ENCODE data around the gene PDIA6. TPM values are rescaled to one million over a fixed set of nuclear protein-coding genes. Genes with fewer than 3 reads are reported as not detected.

The PDIA6 gene
- total RNA-seq, result 100 to 1,000 TPM in 8 of 9 donors, 10 to 100 TPM in 1; 92.3 to 544 (median 145) TPM
- polyA plus RNA-seq, result 100 to 1,000 TPM in 1 of 3 donors, 10 to 100 TPM in 2; 28.6 to 490 (median 36.2) TPM
- long read RNA-seq, donor 1, transcript PDIA6-201 (13 exons, 2,338 nt), result major isoform, 251 of 371 reads
- long read RNA-seq, donor 1, partial matches to known transcripts, result 114 of 371 reads
- long read RNA-seq, donor 1, other reads (novel, unspliced or antisense), result 6 of 371 reads
- long read RNA-seq, donor 2, transcript PDIA6-201 (13 exons, 2,338 nt), result major isoform, 149 of 183 reads
- long read RNA-seq, donor 2, partial matches to known transcripts, result 34 of 183 reads
- long read RNA-seq, donor 2, other reads (novel, unspliced or antisense), result 0 of 183 reads
- long read RNA-seq, donor 3, transcript PDIA6-201 (13 exons, 2,338 nt), result major isoform, 241 of 310 reads
- long read RNA-seq, donor 3, partial matches to known transcripts, result 51 of 310 reads
- long read RNA-seq, donor 3, other reads (novel, unspliced or antisense), result 18 of 310 reads
- long read RNA-seq, donor 4, transcript PDIA6-201 (13 exons, 2,338 nt), result major isoform, 168 of 197 reads
- long read RNA-seq, donor 4, partial matches to known transcripts, result 21 of 197 reads
- long read RNA-seq, donor 4, other reads (novel, unspliced or antisense), result 8 of 197 reads
- long read RNA-seq, donor 5, transcript PDIA6-201 (13 exons, 2,338 nt), result major isoform, 640 of 671 reads
- long read RNA-seq, donor 5, partial matches to known transcripts, result 8 of 671 reads
- long read RNA-seq, donor 5, other reads (novel, unspliced or antisense), result 23 of 671 reads
- long read RNA-seq, donor 6, transcript PDIA6-201 (13 exons, 2,338 nt), result major isoform, 65 of 78 reads
- long read RNA-seq, donor 6, partial matches to known transcripts, result 7 of 78 reads
- long read RNA-seq, donor 6, other reads (novel, unspliced or antisense), result 6 of 78 reads
- long read RNA-seq, donor 7, transcript PDIA6-201 (13 exons, 2,338 nt), result major isoform, 75 of 110 reads
- long read RNA-seq, donor 7, partial matches to known transcripts, result 35 of 110 reads
- long read RNA-seq, donor 7, other reads (novel, unspliced or antisense), result 0 of 110 reads
- long read RNA-seq, donor 8, transcript PDIA6-201 (13 exons, 2,338 nt), result major isoform, 305 of 403 reads
- long read RNA-seq, donor 8, partial matches to known transcripts, result 80 of 403 reads
- long read RNA-seq, donor 8, other reads (novel, unspliced or antisense), result 18 of 403 reads
- long read RNA-seq, donor 9, transcript PDIA6-201 (13 exons, 2,338 nt), result major isoform, 168 of 251 reads
- long read RNA-seq, donor 9, partial matches to known transcripts, result 77 of 251 reads
- long read RNA-seq, donor 9, other reads (novel, unspliced or antisense), result 6 of 251 reads
- long read RNA-seq, donor 10, transcript PDIA6-201 (13 exons, 2,338 nt), result major isoform, 89 of 112 reads
- long read RNA-seq, donor 10, partial matches to known transcripts, result 23 of 112 reads
- long read RNA-seq, donor 10, other reads (novel, unspliced or antisense), result 0 of 112 reads

DNA sequence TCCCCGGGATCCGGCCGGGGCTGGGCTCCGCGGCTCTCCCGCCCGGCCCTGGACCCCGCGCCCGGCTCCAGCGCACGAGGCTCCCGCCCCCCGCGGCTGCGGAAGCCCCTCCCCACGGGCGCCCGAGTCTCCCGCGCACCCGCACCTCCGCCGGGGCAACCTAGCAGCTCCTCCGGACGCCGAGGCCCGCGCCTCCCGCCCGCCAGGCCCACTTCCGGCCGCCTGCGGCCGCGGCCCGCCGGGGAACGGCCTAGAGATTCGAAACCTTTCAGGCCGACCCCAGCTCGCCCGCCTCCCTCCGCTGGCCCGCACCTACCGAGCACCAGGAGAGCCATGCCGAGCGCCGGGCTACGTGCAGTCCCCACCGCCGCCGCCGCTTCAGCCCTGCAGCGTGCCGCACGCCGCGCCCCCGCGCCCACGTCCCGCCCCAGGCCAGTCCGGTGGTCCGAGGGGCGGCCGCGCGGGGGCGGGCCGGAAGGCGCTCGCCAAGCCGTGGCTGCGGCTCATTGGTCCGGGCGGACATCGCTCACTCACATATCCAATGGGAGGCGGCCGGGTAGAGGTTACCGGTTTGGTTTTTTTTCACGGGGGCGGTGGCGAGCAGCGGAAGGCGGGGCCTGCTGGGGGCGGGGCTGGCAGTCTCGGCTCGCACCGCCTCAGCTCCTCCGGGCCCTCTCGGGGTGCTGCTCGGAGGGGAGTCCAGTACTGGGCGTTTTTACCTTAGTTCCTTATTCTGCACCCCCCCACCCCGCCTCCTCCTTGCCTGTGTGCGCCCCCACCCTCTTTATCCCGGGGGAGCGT is at the start of gene PDIA6:
Gene PDIA6 (minus strand): TSS at position 424 of the 801 bp plus-strand sequence. CDS start 89 bp downstream, at position 335.
- H3K4me1 ChIP-seq (replicated peaks in 1 of 2), result peaks cover 8 to 40% of the 10 kb centered on the region in 2 donors
- peak within 1 kb of the TSS; percentile 65 to 98 (median 85) for H3K27ac ChIP-seq
- TF ChIP-seq POLR2A (IDR thresholded peaks at IDR 0.05), result peak; percentile 71 to 88
- TF ChIP-seq, protein P1, sequence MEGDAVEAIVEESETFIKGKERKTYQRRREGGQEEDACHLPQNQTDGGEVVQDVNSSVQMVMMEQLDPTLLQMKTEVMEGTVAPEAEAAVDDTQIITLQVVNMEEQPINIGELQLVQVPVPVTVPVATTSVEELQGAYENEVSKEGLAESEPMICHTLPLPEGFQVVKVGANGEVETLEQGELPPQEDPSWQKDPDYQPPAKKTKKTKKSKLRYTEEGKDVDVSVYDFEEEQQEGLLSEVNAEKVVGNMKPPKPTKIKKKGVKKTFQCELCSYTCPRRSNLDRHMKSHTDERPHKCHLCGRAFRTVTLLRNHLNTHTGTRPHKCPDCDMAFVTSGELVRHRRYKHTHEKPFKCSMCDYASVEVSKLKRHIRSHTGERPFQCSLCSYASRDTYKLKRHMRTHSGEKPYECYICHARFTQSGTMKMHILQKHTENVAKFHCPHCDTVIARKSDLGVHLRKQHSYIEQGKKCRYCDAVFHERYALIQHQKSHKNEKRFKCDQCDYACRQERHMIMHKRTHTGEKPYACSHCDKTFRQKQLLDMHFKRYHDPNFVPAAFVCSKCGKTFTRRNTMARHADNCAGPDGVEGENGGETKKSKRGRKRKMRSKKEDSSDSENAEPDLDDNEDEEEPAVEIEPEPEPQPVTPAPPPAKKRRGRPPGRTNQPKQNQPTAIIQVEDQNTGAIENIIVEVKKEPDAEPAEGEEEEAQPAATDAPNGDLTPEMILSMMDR (IDR thresholded peaks at IDR 0.05), result peak in 3 of 6 experiments; percentile 15 to 60 (median 33)
- no peaks in the 10 kb centered on the region for H3K36me3 ChIP-seq (replicated peaks in 1 of 2)
- WGBS, 4 donors, result 0 to 1% (median 0%) methylated on average over 23 to 98 of the region's 98 CpGs; no CpG with 5 or more reads in 1 of the 4 donors
- peak within 1 kb of the TSS; percentile 63 to 98 (median 72) for H3K4me3 ChIP-seq
- intact Hi-C loops (cut with DNase I), result no loop called here
- DNase-seq, result peak; percentile 97 to 99 (median 99)
- H3K27me3 ChIP-seq, result no peaks in the 10 kb centered on the region
- no peaks in the 10 kb centered on the region for H3K9me3 ChIP-seq (replicated peaks in 1 of 3)

DNA sequence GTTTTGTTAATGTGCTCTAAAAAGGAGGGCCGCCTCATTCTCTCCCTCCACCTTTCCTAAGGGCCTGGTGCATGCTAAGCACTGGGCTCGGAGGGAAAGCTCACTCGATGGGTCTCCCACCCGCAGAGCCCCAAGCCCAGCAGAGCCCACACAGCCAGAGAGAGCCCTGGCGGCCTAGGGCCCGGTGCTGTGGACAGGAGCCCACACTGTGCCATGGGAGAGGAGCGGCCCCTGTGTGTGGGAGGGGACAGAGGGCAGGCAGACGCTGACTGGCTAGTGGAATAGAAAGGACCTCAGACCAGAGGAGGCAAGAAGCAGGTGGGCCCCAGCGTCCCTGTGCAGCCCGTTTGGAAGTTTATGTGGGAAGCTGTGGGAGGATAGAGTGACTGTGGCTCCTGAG is 49.7 kb upstream of the PDIA6 start:
- H3K9me3 ChIP-seq (replicated peaks in 1 of 3), result no peaks in the 10 kb centered on the region
- WGBS, 4 donors, result 85 to 94% (median 90%) methylated on average over 10 of the region's 10 CpGs
- no peak for DNase-seq
- no peaks in the 10 kb centered on the region for H3K27me3 ChIP-seq
- no peak overlapping the region for H3K4me3 ChIP-seq
- TF ChIP-seq POLR2A (IDR thresholded peaks at IDR 0.05), result no peak
- TF ChIP-seq, protein P1 (IDR thresholded peaks at IDR 0.05), result no peak
- H3K27ac ChIP-seq, result no peak overlapping the region
- no peaks in the 10 kb centered on the region for H3K36me3 ChIP-seq (replicated peaks in 1 of 2)
- intact Hi-C loops (cut with DNase I), result no loop called here
- H3K4me1 ChIP-seq (replicated peaks in 1 of 2), result no peaks in the 10 kb centered on the region

DNA sequence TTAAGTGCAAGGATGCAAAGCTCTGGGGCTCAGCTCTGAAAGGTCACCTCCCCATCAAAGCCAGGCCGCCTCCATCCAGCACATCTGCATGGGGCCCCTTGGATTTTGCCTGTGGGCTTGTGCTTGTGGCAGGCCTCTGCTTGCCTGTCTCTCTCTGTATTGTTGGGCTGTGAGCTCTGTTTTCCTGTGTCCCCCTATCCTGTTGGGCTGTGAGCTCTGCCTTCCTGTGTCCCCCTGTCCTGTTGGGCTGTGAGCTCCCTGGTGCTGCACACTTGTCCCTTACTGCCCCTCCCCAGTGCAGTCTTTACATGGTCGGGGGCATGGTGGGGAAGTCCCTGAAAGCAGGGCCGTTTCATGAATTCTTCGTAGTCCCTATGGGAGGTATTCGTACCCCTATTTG is 49.2 kb upstream of the PDIA6 start:
- no peak overlapping the region for H3K27ac ChIP-seq

More for the DNA sequence above, 49.2 kb upstream of the PDIA6 start:
- H3K9me3 ChIP-seq (replicated peaks in 1 of 3), result no peaks in the 10 kb centered on the region
- TF ChIP-seq, protein P1 (IDR thresholded peaks at IDR 0.05), result no peak
- DNase-seq, result no peak
- no peaks in the 10 kb centered on the region for H3K4me1 ChIP-seq (replicated peaks in 1 of 2)
- intact Hi-C loops (cut with DNase I), result no loop called here
- no peaks in the 10 kb centered on the region for H3K27me3 ChIP-seq
- no peaks in the 10 kb centered on the region for H3K36me3 ChIP-seq (replicated peaks in 1 of 2)
- 89 to 95% (median 94%) methylated on average over 4 to 5 of the region's 5 CpGs for WGBS, 4 donors
- H3K4me3 ChIP-seq, result no peak overlapping the region
